Measurements from ENCODE around the gene HOOK2. TPM values are rescaled to one million over a fixed set of nuclear protein-coding genes. Genes with fewer than 3 reads are reported as not detected.

The HOOK2 gene
- total RNA-seq, 1 donor, result 21.7 TPM

- Histone ChIP-seq H3K27ac (ENCODE audit: low read depth, low read length) (peak within 1 kb of the TSS; percentile 92), H3K4me2 (ENCODE audit: insufficient read depth, low read length) (peak within 1 kb of the TSS; percentile 88), H3K79me2 (ENCODE audit: insufficient read depth, low read length) (peaks cover 21% of the 10 kb centered on the region), H4K20me1 (ENCODE audit: insufficient read depth, low read length) (peaks cover 12% of the 10 kb centered on the region), H3K4me3 (ENCODE audit: insufficient read depth, low read length) (peak within 1 kb of the TSS; percentile 98), H2AFZ (ENCODE audit: low read length) (no peak within 1 kb of the TSS), H3K27me3 (ENCODE audit: insufficient read depth, low read length) (no peaks in the 10 kb centered on the region), H3K36me3 (ENCODE audit: insufficient read depth, low read length) (no peaks in the 10 kb centered on the region), H3K4me1 (ENCODE audit: insufficient read depth, low read length) (peaks cover 30% of the 10 kb centered on the region), H3K9me3 (ENCODE audit: low read depth, low read length) (no peaks in the 10 kb centered on the region)
- TF ChIP-seq CTCF (IDR thresholded peaks at IDR 0.05; ENCODE audit: extremely low read depth, low read depth, low read length), result no peak
- DNase-seq (ENCODE audit: insufficient read length, low spot score, missing footprints), result peak; percentile 100
These were observed 16.1 kb upstream of the HOOK2 start, which contains the start of gene JUNB for GRCh38 chr19:12791345-12792050. TSS of gene JUNB (plus strand) at chr19:12791486. CDS start at chr19:12791772, 286 bp downstream.

GRCh38 chr19:12790628-12791344, 15.4 kb upstream of the HOOK2 start:
- DNase-seq (ENCODE audit: insufficient read length, low spot score, missing footprints), result peak; percentile 88
- Histone ChIP-seq H3K27ac (ENCODE audit: low read depth, low read length) (peak overlapping the region; percentile 92), H3K4me1 (ENCODE audit: insufficient read depth, low read length) (peaks cover 30% of the 10 kb centered on the region), H3K27me3 (ENCODE audit: insufficient read depth, low read length) (no peaks in the 10 kb centered on the region), H3K79me2 (ENCODE audit: insufficient read depth, low read length) (peaks cover 21% of the 10 kb centered on the region), H3K4me2 (ENCODE audit: insufficient read depth, low read length) (peak overlapping the region; percentile 88), H2AFZ (ENCODE audit: low read length) (no peak overlapping the region), H3K9me3 (ENCODE audit: low read depth, low read length) (no peaks in the 10 kb centered on the region), H4K20me1 (ENCODE audit: insufficient read depth, low read length) (peaks cover 12% of the 10 kb centered on the region), H3K4me3 (ENCODE audit: insufficient read depth, low read length) (peak overlapping the region; percentile 98), H3K36me3 (ENCODE audit: insufficient read depth, low read length) (no peaks in the 10 kb centered on the region)
- TF ChIP-seq CTCF (IDR thresholded peaks at IDR 0.05; ENCODE audit: extremely low read depth, low read depth, low read length), result no peak

- Histone ChIP-seq H3K4me2 (ENCODE audit: insufficient read depth, low read length) (peak overlapping the region; percentile 88), H3K36me3 (ENCODE audit: insufficient read depth, low read length) (no peaks in the 10 kb centered on the region), H3K9me3 (ENCODE audit: low read depth, low read length) (no peaks in the 10 kb centered on the region), H2AFZ (ENCODE audit: low read length) (peak overlapping the region; percentile 44), H3K27me3 (ENCODE audit: insufficient read depth, low read length) (no peaks in the 10 kb centered on the region), H3K4me1 (ENCODE audit: insufficient read depth, low read length) (peaks cover 30% of the 10 kb centered on the region), H3K4me3 (ENCODE audit: insufficient read depth, low read length) (peak overlapping the region; percentile 98), H3K27ac (ENCODE audit: low read depth, low read length) (peak overlapping the region; percentile 92), H3K79me2 (ENCODE audit: insufficient read depth, low read length) (peaks cover 21% of the 10 kb centered on the region), H4K20me1 (ENCODE audit: insufficient read depth, low read length) (peaks cover 12% of the 10 kb centered on the region)
- DNase-seq (ENCODE audit: insufficient read length, low spot score, missing footprints), result peak; percentile 100
- TF ChIP-seq CTCF (IDR thresholded peaks at IDR 0.05; ENCODE audit: extremely low read depth, low read depth, low read length), result no peak
These were observed 14.7 kb upstream of the HOOK2 start for GRCh38 chr19:12789904-12790619.
